ENCODE data around the gene INPP4A.
"Not testable (repeated sequence)": the region's sequence is repeated elsewhere in the genome, so short reads cannot be mapped to it uniquely, and the experiment has no call there.

The INPP4A gene

DNA sequence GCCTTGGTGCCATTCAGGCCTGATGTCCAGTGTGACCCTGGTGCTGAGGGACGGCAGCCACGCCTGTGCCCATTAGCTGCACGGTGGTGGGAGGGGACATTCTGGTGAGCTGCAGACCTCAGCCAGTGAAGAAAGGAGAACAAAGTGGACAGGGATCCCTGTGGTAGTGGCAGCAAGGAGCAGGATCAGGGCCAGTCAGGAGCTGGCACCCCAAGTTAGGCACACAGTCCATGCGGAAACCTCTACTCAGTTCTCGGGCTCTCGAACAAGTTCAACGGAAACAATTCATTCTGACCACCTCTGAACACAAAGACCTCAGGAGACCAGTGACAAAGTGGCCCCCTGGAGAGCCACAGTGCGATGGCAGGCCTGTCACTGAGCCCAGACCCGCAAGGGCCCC is 133.6 kb downstream of the INPP4A start:
- no peak for DNase-seq

DNA sequence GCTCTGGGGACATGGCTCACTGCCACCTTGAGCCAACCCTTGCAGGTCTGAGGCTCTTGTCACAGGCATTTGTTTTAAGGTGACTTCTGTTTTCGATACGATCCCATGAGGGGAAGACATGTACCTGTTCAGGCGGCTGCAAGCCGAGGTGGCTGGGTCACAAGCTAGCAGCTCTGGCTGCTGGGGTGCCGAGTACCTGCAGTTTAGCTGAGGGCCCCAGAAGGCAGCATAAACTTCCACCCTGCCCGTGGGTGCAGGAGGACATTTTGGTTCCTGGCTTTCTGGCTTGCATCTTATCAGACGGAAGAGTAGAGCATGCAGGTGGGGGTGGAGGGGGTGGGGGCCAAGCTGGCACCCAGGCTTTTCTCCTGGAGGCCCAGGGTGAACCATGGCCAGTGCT is 135.3 kb downstream of the INPP4A start:
- DNase-seq, result no peak

DNA sequence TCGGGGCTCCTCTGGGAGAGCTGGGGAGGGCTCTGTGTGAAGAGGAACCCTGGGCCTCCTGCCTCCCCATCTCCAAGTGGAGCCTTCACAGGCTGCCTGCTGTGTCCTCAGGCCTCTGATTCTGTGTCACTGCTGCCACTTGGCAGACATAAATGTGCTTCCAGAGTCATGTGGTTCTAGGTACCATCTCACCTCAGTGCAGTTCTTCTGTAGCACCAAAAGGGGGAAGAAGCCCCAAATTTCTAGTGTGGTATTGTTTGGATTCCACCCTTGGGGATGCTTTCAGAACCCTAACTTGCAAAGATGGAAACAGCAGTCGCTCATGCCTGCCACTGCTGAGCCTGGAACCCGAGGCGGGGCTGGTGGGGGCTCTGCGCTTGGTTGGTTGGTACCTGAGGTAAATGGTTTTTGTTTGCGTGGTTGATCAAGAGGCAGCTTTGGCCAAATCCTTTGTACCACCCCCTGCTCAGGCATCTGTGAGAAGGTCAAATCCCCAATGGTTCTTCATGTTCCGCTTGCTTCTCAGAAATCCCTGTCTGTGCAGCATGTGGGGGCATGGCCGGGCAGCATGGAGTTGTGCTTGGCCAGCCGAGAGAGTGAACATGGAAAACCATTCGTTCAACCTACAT is 136.1 kb downstream of the INPP4A start:
- DNase-seq, result no peak

DNA sequence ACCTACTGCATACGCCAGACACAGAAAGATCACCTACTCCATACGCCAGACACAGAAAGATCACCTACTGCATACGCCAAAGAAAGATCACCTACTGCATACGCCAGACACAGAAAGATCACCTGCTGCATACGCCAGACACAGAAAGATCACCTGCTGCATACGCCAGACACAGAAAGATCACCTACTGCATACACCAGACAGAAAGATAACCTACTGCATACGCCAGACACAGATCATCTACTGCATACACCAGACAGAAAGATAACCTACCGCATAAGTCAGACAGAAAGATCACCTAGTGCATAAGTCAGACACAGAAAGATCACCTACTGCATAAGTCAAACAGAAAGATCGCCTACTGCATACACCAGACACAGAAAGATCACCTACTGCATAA is 137.9 kb downstream of the INPP4A start:
- no peak for DNase-seq

DNA sequence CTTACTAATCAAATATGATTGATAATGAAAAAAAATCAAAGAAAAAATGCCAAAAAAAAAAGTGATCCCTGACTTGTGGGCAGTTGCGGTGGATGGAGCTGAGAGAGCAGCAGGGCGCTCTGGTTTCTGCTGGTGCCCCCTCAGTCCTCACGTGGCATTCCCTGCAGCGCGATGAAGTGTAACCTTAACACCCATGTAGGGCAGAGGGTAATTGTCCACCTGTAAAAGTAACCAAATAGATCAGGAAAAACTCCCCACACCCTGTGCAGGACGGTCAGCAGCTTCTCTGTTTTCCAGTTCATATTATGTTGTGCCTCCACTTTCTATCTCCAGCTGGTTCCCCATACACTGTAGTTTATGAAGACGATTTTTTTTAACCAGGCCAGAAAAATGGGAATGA is 138.6 kb downstream of the INPP4A start:
- DNase-seq, result no peak

DNA sequence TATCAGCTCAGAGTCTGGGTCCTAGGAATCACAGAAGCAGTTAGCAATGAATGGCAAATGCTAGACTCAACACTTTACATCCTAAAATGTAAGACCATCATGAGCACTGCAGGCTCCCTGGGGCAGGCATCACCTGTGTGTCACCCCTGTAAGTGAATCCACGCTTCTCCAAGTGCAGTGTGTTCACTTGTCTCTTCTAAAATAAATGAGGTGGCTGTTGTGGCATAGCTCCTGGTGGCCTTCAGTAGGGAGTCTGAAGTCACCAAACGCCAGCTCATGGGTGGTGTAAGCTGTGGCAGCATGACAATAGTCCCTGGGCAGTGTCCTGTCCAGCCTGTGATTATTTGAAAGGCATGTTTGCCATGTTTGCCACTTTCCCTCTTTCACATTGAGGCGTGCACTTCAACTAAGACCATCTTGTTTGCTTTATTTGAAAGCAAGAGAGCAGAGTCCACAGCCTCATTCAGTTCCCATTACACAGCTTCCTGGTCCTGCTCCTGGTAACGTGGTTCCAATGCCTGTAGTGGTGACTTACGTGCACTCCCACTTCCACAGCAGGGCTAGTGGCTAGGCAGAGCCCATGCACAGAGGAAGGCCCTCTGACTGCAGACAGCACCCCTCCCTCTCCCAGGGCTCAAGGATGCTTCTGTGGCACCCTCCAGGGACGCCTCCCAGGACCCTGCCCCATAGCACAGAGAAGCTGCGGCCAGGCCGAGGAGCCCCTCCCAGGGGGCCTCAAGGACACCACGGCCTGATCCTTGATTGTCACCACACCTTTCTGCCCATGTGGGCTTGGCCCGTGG is 139.4 kb downstream of the INPP4A start:
- no peak for DNase-seq

DNA sequence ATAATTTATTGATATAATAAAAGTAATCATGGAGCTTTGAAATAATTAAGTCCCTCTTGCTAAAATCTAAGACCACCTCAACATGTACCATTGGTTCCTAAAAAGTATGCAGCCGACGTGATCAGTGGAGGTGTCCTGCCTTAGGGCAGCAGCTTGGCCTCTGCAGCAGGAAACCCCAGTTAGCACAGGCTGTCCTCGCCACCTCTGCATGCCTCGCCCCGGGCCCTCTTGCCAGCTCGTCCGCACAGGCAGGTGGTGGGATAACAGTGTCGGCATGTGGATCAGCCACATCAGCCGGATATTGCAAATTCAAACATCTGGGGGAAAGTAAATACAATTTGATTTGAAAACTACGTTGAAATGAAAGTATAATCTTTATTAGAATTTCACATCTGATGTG is 140.7 kb downstream of the INPP4A start:
- DNase-seq, result no peak

DNA sequence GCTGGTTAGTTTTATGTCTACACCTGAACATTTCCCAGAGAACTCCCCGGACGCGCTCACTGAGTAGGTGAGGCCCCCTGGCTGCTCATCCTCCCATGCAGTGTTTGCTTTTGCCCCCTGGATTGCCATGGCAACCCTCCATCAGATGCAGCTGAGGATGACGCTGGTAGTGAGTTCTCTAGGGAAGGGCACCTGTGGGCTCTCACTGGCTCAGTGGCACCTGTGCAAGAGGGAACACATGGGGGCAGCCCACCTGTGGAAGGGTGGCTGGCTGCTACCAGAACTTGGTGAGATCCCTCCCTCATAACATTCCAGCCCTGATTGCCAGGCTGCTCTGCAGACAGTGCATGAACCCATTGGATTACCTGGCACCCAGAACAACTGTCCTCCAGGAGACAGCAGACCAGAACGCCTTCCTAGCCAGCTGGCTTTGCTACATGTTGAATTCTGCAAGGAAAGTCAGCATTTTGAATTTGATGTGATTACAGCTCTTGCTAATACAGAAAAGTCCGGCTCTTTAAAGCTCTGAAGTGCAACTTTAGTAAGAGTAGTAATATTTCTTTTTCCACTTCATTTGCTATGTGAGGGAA is 142.0 kb downstream of the INPP4A start:
- no peak for DNase-seq

DNA sequence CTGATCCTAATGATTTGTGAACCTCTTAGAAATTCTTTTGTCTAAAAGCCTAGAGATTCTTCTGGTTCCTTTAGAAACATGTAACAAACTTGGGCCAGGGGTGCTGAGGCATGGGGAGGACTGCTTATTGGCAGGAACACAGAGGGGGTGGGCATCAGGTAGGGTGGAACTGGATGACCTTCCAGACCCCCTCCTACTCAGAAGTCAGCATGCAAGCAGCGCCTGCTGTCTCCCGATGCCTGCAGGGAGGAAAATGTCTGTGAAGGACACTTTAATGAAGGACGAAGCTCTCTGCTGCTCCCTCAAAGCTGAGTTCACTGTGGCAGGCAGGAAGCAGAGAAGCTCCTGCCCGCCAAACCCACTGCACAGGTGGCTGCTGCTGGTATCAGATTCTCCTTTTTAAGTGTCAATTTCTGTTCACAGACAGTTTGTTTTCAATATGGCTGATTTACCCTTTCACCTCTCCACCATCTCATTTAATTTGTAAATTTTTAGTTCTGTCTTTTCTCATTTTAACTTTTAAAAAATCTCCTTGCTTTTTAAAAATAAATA is 144.3 kb downstream of the INPP4A start:
- no peak for DNase-seq

DNA sequence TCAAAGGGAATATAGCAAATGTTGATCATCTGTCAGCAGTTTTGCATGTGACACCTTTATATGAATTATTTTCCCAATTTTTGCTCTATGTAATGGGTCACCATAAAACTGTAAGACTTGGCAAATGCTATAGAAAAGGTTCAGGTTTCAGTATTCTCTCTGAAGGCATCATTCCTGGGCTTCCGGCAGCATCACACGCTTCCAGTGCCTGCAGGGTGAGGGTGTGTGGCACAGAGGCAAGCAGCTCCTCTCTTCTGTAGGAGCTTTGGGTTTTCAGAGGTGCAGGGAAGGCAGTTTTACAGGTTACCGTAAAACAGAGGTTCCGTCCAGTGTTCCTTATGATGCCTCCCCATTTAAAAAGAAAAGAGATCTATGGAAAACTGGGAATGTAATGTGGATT is 144.8 kb downstream of the INPP4A start:
- no peak for DNase-seq

DNA sequence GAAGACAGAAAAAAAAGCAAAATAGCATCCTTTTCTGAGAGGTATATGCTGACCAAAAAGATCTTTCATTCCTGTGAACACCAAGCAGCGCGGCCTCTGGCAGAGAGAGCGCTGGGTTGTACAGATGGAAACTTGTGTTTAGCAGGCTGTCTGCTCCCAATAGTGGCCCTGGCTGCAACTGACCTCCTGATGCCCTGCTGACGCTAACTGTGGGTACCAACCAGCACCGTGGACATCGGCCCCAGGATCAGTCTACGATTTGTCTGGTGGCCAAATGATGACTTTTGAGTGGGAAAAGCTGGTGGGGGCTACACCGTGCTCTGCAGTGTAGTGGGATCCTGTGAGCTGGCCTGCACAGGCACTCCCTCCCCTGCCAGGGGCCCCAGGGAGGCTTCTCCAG is 147.9 kb downstream of the INPP4A start:
- DNase-seq, result no peak

DNA sequence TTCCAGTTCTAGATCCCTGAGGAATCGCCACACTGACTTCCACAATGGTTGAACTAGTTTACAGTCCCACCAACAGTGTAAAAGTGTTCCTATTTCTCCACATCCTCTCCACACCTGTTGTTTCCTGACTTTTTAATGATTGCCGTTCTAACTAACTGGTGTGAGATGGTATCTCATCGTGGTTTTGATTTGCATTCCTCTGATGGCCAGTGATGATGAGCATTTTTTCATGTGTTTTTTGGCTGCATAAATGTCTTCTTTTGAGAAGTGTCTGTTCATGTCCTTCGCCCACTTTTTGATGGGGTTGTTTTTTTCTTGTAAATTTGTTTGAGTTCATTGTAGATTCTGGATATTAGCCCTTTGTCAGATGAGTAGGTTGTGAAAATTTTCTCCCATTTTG is 150.0 kb downstream of the INPP4A start:
- not testable (repeated sequence) for DNase-seq

DNA sequence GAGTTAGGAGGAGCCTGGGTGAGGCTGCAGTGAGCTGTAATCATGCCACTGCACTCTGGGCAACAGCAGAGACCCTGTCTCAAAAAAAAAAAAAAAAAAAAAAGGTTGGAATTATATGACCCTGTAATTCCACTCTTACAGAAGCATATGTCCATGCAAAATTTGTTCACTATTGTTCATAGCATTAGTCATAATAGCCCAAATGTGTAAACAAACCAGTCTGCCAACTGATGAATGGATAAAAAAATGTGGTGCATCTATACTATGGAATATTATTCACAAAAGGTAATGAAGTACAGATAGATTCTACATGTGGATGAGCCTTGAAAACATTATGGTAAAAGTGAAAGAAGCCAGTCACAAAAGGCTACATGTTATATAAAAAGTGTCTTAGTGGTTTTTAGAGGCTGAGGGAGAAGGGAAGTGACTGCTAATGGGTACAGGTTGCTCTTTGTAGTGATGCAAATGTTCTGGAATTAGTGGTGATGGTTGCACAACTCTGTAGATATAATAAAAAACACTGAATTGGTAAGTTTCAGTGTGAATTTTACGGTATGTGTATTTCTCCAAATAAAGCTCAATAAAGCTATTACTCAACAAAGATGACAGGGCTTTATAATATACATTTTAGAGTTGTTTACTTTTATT is 154.2 kb downstream of the INPP4A start:
- DNase-seq, result no peak

DNA sequence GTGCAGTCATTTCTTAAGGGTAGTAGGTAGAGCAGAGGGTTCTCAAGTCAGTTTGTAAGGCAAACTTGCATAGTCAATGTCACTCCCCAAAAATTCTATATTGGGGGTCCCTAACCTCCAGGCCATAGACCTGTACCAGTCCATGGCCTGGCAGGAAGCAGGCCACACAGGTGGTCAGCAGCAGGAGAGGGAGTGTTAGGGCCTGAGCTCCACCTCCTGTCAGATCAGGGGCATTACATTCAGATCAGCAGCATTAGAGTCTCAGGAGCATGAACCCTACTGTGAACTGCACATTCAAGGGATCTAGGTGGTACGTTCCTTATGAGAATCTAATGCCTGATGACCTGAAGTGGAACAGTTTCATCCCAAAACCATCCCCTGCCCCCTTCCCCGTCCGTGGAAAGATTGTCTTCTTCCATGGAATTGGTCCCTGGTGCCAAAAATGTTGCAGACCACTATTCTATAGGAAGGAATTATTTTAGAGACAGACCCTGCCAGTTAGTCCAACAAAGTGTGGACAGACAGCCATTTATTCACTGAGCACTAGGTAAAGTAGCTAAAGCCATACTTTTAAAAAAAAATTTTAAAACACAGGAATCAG is 157.0 kb downstream of the INPP4A start:
- peak in 2 of 58 donors; percentile 5 to 16 for DNase-seq

DNA sequence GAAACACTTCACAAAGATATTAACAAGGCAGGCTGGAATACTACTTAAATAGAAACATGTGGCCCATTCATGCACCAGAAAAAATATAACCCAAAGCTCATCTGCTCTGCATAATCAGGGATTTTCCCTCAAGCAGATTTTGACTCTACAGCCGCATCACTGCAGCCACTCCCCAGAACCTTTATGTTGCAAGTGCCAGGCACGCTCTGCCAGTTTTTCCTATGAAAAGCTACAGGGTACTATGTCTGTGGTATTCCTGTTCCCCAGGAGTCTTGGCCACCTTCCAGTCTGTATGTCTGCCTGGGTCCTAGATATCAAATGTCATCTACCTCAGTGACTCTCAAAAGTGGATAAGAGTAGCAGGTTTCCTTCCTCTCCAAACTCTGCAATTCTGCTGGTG is 159.9 kb downstream of the INPP4A start:
- DNase-seq, result no peak

DNA sequence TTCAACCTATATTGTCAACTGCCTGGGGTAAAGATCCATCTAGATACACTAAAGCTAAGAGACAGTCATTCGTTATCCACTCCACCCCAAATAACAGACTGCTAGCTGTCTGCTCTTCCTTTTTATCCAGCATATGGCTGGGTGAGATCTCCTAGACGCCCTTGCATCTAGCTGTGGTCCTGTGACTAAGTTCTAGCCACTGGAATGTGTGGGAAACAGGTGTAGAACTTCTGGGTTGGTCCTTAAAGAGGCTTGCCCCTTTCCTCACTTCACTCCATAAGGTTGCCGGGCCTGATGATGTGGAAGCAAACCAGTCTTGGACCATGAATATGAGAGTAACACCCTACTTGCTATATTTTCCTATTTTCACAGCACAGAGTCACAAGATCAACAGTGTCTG is 160.4 kb downstream of the INPP4A start:
- no peak for DNase-seq

DNA sequence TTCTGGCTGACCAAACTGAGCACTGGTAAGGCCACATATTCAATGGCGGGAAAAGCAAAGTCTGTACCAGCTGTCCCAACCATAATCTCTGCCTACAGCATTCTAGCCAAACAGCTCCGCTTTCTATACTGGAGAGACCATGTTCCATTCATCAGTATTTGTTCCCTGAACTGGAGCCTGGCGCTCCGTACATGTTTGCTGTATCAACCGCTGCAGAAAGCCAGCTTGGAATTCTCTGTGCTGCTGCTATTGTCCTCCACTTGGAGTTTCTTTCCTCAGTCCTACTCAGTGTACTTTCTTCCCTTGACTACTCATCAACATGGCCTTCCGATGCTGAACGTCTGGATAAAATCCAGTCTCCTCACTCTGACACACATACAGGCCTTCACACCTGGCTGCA is 161.8 kb downstream of the INPP4A start:
- DNase-seq, result no peak

DNA sequence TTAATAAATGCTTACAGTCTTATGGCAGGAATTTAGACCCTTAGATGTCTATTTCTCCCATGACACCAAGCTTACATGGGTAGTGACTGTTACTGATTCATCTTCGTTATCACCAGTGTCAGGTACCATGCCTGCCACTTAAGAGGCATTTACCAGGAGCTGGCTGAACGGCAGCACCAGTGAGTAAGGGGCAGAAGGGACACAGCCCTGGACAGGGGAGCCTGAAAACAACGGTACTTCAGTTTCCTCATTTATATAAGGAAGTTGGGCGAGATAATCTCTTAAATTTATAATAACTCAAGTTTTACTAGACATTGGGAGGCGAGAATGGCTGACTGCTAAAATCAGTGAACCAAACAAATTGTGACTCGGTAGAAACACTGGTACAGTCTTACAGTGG is 162.4 kb downstream of the INPP4A start:
- DNase-seq, result no peak

DNA sequence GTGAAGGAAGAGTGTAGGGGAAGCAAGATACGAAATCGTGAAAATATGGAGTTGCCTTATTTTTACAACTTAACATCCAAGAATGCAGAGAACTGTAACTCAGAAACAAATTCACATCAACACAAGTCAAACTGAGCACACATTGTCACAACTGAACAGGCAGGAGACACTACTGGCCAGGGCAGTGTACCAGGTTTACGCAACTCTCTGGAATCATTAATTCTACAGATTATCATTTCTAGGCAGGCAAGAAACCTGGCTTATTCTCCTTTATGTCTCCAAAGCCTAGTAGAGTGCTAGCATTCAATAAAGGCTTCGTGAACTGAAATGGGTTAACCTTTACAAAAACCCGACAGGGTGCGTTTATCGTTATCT is 163.1 kb downstream of the INPP4A start:
- DNase-seq, result no peak

DNA sequence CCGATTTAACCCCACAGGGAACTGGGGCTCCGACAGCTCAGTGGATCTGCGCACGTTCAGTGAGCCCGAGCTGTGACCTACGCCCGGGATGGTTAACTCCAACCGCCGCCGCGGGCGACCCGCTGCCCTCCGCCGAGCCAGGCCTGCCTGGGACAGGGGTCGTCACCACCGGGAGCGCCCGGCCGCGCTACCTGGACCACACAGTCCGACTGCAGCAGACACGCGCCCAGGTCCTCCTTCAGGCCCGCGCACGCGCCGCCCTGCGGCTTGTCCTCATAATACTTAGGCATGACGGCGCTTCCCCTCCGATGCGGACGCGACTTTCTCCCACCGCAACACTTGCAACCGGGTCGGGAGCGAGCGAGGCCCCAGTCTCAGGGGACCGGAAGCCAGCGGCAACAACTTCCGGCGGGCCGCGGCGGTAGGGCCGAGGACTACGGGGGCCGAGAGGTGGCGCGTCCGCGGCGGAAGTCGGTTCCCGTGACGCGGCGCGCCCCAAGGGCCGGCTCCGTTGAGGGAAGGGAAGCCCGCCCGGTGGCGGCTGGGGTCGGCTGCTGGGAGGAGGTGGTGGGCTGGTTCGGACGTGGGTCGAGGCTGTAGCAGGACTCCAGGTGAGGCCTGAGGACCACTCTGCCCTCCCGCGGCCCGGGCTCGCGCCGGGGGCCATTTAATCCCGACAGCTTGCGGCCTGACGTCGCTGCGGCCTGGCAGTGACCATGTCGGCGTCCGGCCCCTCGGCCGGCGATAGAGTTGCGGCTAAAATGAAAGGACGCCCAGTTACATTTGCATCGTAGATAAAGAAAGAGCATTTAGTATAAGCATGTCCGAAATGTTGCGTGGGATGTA is 163.7 kb downstream of the INPP4A start, which contains the start of the genes COA5 and UNC50:
TSS of gene COA5 (minus strand) at position 397 of the 846 bp plus-strand sequence. CDS start at position 290, 107 bp downstream.
TSS of gene UNC50 (plus strand) at position 474 of the 846 bp plus-strand sequence. CDS start 1,171 bp downstream, outside the sequence.
- DNase-seq, result peak; percentile 23 to 90 (median 79)

Measured in anterior cingulate cortex (tissue), 58 donors.